H1 (cell line): ENCODE measurements around the gene UMODL1. TPM values are rescaled to one million over a fixed set of nuclear protein-coding genes. Genes with fewer than 3 reads are reported as not detected.

Experiments used
- MAFK ChIP-seq: IDR thresholded peaks from 2 replicates; pipeline ENCODE4 v1.6.1; 2012; ENCODE audit warnings: low read depth, mild to moderate bottlenecking, improper control_type of control experiment, low read length
- polyA plus RNA-seq, 7 experiments: library from polyadenylated mRNA; depleted of rRNA in 3 of 7; stranded (reverse) in 5 of 7; unstranded in 2 of 7; fragments of >200 nt in 5 of 7; fragments of 200-250 nt in 2 of 7; gene quantifications; 1 replicate in 5 of 7; 2 replicates in 1 of 7; 4 replicates in 1 of 7; pipeline versions ENCODE4 v1.2.1 to v1.2.3, GENCODE V29; 2011 to 2013; ENCODE audit warnings: missing spikeins in 2 of 7, mixed read lengths in 2 of 7
- total RNA-seq: library from RNA; stranded (reverse); fragmentation: NEBNext Ultra II Directional; extraction: Animal tissue kit (Norgen Biotek cat#: 25700); gene quantifications from 2 replicates; pipeline ENCODE4 v1.2.1, GENCODE V29; 2021

UMODL1 gene
- total and polyA plus RNA-seq, 2 of the 8 experiments (the other 6 are each of a cell fraction or from before 2014, with no cell fraction given), result not detected

DNA sequence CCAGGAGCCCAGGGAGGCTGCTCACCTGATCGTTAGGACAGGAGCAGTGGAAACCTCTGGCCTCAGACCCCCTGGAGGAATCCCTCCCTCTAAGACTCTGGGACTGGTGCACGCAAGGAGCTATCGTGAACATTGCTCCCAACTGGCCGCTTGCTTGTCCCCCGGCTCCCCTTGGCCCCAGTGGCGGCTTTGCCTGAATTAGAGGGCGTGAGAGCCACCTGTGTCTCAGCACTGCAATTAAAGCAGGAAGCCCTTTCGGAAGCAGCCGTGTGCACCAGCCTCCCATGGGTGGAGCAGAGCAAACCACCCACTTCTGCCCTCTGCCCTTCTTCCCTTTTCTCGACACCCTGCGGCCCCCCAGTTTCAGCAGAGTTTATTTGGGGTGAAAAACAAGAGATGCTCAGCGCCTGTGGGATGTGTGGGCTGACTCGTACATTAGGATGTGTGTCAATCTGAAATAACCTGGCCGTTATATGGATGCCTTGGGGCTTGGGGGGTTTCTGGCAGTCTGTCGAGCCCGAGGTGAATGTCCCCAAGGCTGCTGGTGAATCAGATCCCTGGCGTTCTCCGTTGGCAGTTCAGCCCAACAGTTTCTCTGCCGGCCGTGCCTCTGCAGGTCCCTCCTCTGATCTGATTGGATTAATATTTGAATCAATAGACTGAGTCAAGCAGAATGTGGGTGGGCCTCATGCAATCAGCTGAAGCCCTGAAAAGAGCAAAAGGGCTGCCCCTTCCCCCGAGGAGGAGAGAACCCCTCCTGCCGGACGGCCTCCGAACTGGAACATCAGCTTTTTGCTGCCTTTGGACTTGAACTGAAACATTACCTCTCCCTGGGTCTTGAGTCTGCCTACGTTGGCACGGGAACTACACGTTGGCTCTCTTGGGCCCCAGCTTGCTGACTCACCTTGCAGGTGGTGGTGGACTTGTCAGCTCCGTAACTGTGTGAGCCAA, 7.3 kb upstream of the UMODL1 start (continued):
- TF ChIP-seq MAFK, result no peak
